A673 (cell line): ENCODE measurements around the gene GAGE10.
"Not testable (repeated sequence)": the region's sequence is repeated elsewhere in the genome, so short reads cannot be mapped to it uniquely, and the experiment has no call there.

Experiments
- EZH2 ChIP-seq: fragments of 200-600 bp; sonication (generic); IDR thresholded peaks from 2 replicates; pipeline ENCODE4 v1.6.1; 2017; ENCODE audit warnings: borderline replicate concordance, low read depth, mild to moderate bottlenecking, mixed read lengths, antibody characterized with exemption, low read length; ENCODE audit not compliant: poor library complexity, severe bottlenecking
- TF ChIP-seq, protein P1 (sequence below): fragments of 300-800, 200-600 bp; sonication (generic); conservative IDR thresholded peaks from 2 replicates; pipeline ENCODE4 v1.5.1; 2017; ENCODE audit warnings: low read depth, mild to moderate bottlenecking, antibody characterized with exemption, low read length, moderate library complexity, mixed read lengths

DNA sequence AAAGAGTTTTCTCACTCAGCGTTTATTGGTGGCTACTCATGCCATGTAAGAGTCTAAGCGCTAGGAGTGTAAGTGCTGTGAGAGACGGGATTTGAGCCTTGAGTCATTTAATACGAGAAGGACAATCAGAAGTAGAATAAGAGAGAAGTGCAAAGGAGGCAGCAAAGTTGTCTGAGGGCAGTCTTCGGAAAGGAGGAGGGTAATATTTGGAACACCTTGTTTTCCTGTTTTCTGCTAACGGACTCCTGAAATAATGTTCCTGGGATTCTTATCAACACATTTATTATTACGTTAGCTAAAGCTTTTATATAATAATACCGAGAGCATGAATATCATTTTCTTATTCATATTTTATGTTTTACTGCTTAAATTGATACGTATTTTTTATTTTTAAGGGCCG lies 42.0 kb downstream of the GAGE10 start:
- TF ChIP-seq, protein P1, sequence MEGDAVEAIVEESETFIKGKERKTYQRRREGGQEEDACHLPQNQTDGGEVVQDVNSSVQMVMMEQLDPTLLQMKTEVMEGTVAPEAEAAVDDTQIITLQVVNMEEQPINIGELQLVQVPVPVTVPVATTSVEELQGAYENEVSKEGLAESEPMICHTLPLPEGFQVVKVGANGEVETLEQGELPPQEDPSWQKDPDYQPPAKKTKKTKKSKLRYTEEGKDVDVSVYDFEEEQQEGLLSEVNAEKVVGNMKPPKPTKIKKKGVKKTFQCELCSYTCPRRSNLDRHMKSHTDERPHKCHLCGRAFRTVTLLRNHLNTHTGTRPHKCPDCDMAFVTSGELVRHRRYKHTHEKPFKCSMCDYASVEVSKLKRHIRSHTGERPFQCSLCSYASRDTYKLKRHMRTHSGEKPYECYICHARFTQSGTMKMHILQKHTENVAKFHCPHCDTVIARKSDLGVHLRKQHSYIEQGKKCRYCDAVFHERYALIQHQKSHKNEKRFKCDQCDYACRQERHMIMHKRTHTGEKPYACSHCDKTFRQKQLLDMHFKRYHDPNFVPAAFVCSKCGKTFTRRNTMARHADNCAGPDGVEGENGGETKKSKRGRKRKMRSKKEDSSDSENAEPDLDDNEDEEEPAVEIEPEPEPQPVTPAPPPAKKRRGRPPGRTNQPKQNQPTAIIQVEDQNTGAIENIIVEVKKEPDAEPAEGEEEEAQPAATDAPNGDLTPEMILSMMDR: not testable (repeated sequence)
- not testable (repeated sequence) for TF ChIP-seq EZH2
